ENCODE data around the gene SV2B.

SV2B gene

DNA sequence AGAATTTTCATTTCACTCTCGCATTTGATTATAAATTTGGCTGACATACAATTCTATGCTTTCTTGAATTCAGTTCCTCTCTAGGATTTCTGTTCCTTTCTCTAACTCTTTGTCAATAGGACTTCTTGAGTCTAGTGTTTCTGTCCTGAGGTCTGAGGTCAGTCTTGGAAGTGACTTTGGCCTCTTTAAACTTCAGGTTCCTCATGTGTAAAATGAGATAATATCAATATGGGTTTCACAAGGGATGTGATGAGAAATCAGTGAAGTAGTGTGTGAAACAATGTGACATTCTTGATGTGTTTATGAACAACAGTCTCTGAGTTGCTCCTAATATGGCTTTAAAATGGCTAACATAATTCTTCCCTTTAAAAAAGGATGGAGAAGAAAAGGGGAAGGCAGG, 92.2 kb downstream of the SV2B start:
- no peak for TF ChIP-seq ZFX (IDR thresholded peaks at IDR 0.05; ENCODE audit: borderline replicate concordance)
- TF ChIP-seq, protein P1, sequence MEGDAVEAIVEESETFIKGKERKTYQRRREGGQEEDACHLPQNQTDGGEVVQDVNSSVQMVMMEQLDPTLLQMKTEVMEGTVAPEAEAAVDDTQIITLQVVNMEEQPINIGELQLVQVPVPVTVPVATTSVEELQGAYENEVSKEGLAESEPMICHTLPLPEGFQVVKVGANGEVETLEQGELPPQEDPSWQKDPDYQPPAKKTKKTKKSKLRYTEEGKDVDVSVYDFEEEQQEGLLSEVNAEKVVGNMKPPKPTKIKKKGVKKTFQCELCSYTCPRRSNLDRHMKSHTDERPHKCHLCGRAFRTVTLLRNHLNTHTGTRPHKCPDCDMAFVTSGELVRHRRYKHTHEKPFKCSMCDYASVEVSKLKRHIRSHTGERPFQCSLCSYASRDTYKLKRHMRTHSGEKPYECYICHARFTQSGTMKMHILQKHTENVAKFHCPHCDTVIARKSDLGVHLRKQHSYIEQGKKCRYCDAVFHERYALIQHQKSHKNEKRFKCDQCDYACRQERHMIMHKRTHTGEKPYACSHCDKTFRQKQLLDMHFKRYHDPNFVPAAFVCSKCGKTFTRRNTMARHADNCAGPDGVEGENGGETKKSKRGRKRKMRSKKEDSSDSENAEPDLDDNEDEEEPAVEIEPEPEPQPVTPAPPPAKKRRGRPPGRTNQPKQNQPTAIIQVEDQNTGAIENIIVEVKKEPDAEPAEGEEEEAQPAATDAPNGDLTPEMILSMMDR (IDR thresholded peaks at IDR 0.05), result no peak
- no peak overlapping the region for H3K27ac ChIP-seq

DNA sequence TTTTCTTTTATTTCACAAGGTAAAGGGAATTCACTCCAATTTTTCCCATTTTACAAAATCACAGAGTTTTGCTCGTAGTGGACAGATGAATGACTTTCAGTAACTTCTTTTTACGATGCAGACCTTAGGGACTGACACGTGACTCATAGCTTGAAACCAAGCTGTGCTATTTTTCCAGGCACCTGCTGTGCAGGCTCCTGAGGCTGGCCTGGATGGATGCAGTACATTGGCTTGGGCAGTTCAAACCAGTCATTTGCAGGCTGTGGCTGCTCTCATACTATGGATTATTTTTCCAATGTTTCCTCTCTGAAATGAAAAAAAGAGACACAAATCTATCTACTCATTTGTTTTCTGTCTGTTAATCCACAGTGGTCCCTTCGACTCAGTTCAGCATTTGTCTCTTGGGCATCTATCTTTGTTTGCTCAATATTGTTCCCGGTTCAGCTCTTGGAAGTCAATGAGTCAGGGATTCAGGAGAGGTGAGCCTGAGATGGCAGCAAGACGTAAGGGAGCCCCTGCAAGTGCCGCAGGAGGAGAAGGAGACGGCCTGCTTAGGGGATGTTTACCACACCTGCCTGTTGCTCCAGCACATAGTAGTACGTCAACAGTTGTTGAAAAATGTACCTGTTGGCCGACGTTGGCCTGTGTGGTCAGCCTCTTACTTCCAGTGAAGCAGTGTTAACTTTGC, 92.8 kb downstream of the SV2B start:
- no peak for TF ChIP-seq ZFX (IDR thresholded peaks at IDR 0.05; ENCODE audit: borderline replicate concordance)
- TF ChIP-seq, protein P1 (IDR thresholded peaks at IDR 0.05), result no peak
- H3K27ac ChIP-seq, result no peak overlapping the region

DNA sequence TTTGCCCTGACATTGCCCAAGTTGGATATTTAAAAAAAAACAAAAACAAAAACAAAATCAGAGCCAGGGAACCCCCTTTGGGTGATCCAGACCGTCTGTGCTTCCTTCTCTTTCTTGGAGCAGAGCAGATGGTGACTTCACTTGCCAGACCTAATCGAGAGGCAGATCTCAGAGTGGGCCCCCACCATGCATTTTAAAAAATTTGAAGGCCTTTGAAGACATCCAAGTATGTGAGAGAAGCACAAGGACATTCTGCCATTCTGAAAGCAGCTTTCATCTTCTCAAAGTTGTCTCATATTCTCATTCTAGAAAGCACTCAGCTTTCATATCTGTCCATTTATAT, 93.3 kb downstream of the SV2B start:
- no peak for TF ChIP-seq ZFX (IDR thresholded peaks at IDR 0.05; ENCODE audit: borderline replicate concordance)
- TF ChIP-seq, protein P1 (IDR thresholded peaks at IDR 0.05), result no peak

DNA sequence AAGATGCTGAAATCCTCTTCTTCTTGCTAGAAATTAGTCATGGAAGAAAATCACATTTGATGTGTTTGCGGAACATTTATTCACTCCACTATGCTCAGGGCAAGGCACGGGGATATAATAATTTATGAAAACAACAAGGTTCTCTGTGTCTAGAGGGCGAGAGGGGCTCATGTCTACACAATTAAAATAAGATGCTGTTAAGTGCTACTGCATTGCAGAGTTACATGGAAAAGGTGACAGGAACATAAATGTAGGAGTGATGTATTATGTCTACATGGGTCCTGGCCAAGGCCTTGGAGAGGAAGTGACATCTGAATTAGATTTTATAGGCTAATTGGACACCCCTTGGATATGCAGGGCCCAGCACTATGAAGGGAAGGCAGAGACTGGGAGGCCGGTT, 96.1 kb downstream of the SV2B start:
- no peak for TF ChIP-seq ZFX (IDR thresholded peaks at IDR 0.05; ENCODE audit: borderline replicate concordance)
- TF ChIP-seq, protein P1 (IDR thresholded peaks at IDR 0.05), result no peak
- no peak overlapping the region for H3K27ac ChIP-seq

More for the DNA sequence above, 93.3 kb downstream of the SV2B start:
- H3K27ac ChIP-seq, result no peak overlapping the region

DNA sequence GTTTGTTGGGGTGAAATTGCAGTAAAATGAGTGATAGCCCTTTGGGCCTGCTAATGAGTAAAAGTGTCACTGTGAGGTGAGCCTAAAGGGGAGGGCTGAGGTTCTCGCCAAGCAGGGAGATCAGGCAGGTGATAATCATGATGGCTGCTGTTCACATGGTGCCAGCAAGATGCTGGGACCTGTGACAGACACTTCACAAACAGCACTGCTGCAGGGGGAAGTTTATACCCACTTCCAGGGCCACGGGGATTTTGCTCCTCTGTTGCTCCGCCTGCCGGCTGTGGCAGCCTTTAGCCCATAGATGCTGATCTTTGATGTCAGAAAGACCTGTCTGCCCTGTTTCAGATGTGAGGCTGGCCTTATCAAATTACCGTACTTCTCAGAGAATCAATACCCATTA, 96.7 kb downstream of the SV2B start:
- TF ChIP-seq, protein P1 (IDR thresholded peaks at IDR 0.05), result 0 out of 2 replicates have a peak, but pooled peaks have one; percentile 5
- TF ChIP-seq ZFX (IDR thresholded peaks at IDR 0.05; ENCODE audit: borderline replicate concordance), result no peak
- no peak overlapping the region for H3K27ac ChIP-seq

DNA sequence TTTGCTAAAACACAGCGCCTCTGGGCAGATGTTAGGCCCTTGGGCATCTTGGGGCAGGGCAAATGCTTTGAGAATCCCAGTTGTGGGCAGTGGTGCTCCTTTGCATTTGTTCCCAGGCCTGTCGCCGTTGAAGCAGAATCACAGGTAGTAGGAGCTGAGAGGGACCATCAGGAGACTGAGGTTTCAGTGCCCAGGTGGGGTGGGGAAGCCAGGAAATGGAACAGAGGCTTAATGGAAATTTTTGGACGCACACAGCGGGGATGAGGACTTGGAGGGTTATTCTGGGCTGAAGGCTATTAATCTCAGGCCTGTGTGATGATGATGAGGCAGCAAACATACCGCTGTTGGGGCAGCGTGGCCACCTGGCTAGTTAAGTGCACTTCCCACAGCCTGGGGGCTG, 99.5 kb downstream of the SV2B start:
- TF ChIP-seq ZFX (IDR thresholded peaks at IDR 0.05; ENCODE audit: borderline replicate concordance), result no peak
- TF ChIP-seq, protein P1 (IDR thresholded peaks at IDR 0.05), result no peak
- no peak overlapping the region for H3K27ac ChIP-seq

DNA sequence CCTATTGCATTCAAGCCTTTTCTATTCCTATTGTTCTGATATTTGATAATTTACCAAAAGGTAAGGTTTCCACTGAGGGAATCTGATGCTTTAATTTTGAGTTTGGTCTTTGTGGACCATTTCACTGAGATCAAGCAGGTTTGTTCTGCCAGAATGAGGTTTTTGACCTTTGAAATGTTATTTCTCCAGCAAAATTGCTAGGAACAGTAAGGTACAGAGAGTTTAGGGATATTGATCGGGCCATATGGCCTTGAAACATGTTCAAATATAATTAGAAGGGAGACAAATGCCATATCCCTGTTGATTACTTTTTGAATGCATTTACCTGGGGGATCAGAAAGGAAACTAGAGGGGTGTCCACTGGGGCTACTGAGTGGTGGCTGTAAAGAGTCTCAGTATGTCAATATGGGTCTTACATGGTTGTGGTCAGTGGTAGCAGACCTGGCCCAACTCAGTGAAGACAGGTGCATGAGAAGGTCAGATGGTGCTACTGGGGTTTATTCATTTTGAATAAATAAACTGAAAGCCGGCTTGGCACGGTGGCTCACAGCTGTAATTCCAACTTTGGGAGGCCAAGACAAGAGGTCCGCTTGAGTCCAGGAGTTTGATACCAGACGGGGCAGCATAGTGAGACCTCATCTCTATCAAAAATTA, 100.2 kb downstream of the SV2B start:
- no peak overlapping the region for H3K27ac ChIP-seq
- TF ChIP-seq, protein P1 (IDR thresholded peaks at IDR 0.05), result no peak
- no peak for TF ChIP-seq ZFX (IDR thresholded peaks at IDR 0.05; ENCODE audit: borderline replicate concordance)

Measured in 22Rv1 (cell line).